Colonic mucosa (tissue), 4 donors: ENCODE results near the gene ZNF516. TPM values are rescaled to one million over a fixed set of nuclear protein-coding genes. Genes with fewer than 3 reads are reported as not detected.

ENCODE experiments used
- DNase-seq: peaks from one replicate; pipeline ENCODE4 v3.0.0-alpha.2; 2020
- H3K27ac ChIP-seq: fragments of 200-600 bp; one replicate; pipeline ENCODE4 v1.8.0; 2021
- H3K27me3 ChIP-seq: fragments of 200-600 bp; one replicate; pipeline ENCODE4 v1.8.0; 2021
- H3K36me3 ChIP-seq: fragments of 200-600 bp; one replicate; pipeline ENCODE4 v1.8.0; 2021
- H3K4me1 ChIP-seq: fragments of 200-600 bp; one replicate; pipeline ENCODE4 v1.8.0; 2021; ENCODE audit warnings: mild to moderate bottlenecking
- H3K4me3 ChIP-seq: fragments of 200-600 bp; one replicate; pipeline ENCODE4 v1.8.0; 2021
- H3K9ac ChIP-seq, 2 donors: one replicate each; pipeline ENCODE4 v1.7.0; 2013; ENCODE audit warnings: control low read depth in 2 of 2, low read depth in 2 of 2, low read length in 2 of 2
- H3K9me3 ChIP-seq: fragments of 200-600 bp; one replicate; pipeline ENCODE4 v1.8.0; 2021
- CTCF ChIP-seq: fragments of 200-600 bp; IDR thresholded peaks from one replicate; pipeline ENCODE4 v1.8.0; 2022; ENCODE audit warnings: antibody characterized with exemption, mild to moderate bottlenecking
- intact Hi-C: fragments of 100-400 bp; cut with DNase I; formaldehyde crosslinking; loops from one replicate; pipeline ENCODE4 v1.14.1; 2022
- total RNA-seq, 2 donors: library from RNA; stranded (reverse); fragmentation: NEBNext Ultra II Directional in 1 of 2; extraction: Animal tissue kit (Norgen Biotek cat#: 25700) in 1 of 2; gene quantifications; one replicate each; pipeline ENCODE4 v1.2.1, GENCODE V29; 2021
- donor health status: healthy.
- donor health status: DM: no; HTN: no; CAD: no.
- donor health status: DM: no; HTN: no; CAD: no.

ZNF516 gene
- total RNA-seq, 2 donors from 2014 or later = 15.2 to 21.3 TPM

GRCh38 chr18:76434452-76434851, 60.6 kb downstream of the ZNF516 start:
- no peaks in the 10 kb centered on the region for H3K36me3 ChIP-seq

GRCh38 chr18:76433788-76434187, 61.3 kb downstream of the ZNF516 start:
- H3K4me1 ChIP-seq = no peaks in the 10 kb centered on the region
- intact Hi-C loops = no loop called here
- no peak overlapping the region for H3K9ac ChIP-seq
- no peak overlapping the region for H3K27ac ChIP-seq
- no peak for DNase-seq
- H3K27me3 ChIP-seq = no peaks in the 10 kb centered on the region
- H3K4me3 ChIP-seq = no peak overlapping the region
- no peak for TF ChIP-seq CTCF
- H3K36me3 ChIP-seq = no peaks in the 10 kb centered on the region
- no peaks in the 10 kb centered on the region for H3K9me3 ChIP-seq

More at GRCh38 chr18:76434452-76434851, 60.6 kb downstream of the ZNF516 start:
- intact Hi-C loops = no loop called here
- no peaks in the 10 kb centered on the region for H3K27me3 ChIP-seq
- no peak overlapping the region for H3K9ac ChIP-seq
- H3K27ac ChIP-seq = no peak overlapping the region
- no peaks in the 10 kb centered on the region for H3K4me1 ChIP-seq
- TF ChIP-seq CTCF = no peak
- DNase-seq = no peak
- no peaks in the 10 kb centered on the region for H3K9me3 ChIP-seq
- H3K4me3 ChIP-seq = no peak overlapping the region

GRCh38 chr18:76432970-76433767, 61.9 kb downstream of the ZNF516 start:
- H3K4me1 ChIP-seq = no peaks in the 10 kb centered on the region
- H3K36me3 ChIP-seq = no peaks in the 10 kb centered on the region
- TF ChIP-seq CTCF = no peak
- no peaks in the 10 kb centered on the region for H3K9me3 ChIP-seq
- no peak for DNase-seq
- intact Hi-C loops = no loop called here
- H3K4me3 ChIP-seq = no peak overlapping the region
- H3K27me3 ChIP-seq = no peaks in the 10 kb centered on the region
- no peak overlapping the region for H3K9ac ChIP-seq
- no peak overlapping the region for H3K27ac ChIP-seq

GRCh38 chr18:76432274-76432755, 62.7 kb downstream of the ZNF516 start:
- H3K4me3 ChIP-seq = no peak overlapping the region
- no peaks in the 10 kb centered on the region for H3K9me3 ChIP-seq
- no peak overlapping the region for H3K9ac ChIP-seq
- TF ChIP-seq CTCF = no peak
- H3K4me1 ChIP-seq = no peaks in the 10 kb centered on the region
- no peaks in the 10 kb centered on the region for H3K36me3 ChIP-seq
- H3K27ac ChIP-seq = no peak overlapping the region
- no peak for DNase-seq
- no peaks in the 10 kb centered on the region for H3K27me3 ChIP-seq
- intact Hi-C loops = no loop called here

GRCh38 chr18:76431437-76432273, 63.4 kb downstream of the ZNF516 start:
- TF ChIP-seq CTCF = no peak
- Histone ChIP-seq H3K9ac (no peak overlapping the region), H3K27ac (no peak overlapping the region), H3K36me3 (no peaks in the 10 kb centered on the region), H3K27me3 (no peaks in the 10 kb centered on the region), H3K4me3 (no peak overlapping the region), H3K4me1 (no peaks in the 10 kb centered on the region), H3K9me3 (no peaks in the 10 kb centered on the region)
- intact Hi-C loops = no loop called here
- DNase-seq = no peak
